ENCODE results near the gene GPX2.

GPX2 gene

DNA sequence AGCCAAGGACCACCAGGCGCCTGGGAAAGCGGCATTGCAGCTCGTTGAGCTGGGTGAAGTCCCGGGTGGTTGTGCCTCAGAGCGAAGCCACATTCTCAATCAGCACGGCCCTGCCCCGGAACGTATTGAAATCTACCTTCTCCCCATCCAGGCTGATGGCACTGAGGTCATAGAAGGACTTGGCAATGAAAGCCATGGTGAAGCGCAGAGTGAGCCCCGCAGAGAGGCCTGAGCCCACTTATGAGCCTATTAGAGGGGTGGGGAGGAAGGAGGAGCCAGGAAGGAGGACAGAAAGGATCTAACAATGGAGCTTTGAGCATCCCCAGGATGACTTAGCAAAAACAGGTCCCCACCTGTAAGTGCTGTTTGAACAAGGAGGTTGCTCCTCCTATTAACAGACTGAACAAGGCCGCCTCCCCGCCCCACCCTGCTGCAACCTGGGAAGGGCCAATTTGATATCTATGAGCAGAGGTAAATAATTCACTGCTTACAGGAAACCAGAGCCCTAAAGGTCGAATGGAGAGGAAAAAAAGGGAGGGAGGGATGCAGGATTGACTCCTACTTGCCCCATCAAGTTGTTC lies at the start of gene GPX2:
TSS of gene GPX2 (minus strand) at position 215 of the 581 bp plus-strand sequence. CDS start at position 196, 19 bp downstream.
- peak; percentile 97 for DNase-seq

DNA sequence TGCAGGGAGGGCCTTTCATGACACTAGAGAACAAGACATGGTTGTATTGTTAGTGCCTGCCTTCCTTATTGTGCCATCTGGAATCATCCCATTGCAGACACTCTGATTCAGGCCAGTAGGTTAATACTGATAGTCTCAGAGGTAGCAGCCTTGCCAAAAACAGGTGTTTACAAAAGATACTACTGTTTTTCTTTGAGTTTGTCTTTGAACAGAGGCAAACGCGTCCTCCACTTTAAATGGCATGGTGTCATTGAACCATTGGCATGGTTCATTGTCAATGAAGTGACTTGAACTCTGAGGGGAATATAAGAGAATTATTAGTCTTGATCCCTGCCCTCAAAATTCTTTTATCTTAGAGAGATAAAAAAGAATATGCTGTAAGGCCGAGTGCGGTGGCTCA lies 48.4 kb upstream of the GPX2 start:
- DNase-seq: no peak

DNA sequence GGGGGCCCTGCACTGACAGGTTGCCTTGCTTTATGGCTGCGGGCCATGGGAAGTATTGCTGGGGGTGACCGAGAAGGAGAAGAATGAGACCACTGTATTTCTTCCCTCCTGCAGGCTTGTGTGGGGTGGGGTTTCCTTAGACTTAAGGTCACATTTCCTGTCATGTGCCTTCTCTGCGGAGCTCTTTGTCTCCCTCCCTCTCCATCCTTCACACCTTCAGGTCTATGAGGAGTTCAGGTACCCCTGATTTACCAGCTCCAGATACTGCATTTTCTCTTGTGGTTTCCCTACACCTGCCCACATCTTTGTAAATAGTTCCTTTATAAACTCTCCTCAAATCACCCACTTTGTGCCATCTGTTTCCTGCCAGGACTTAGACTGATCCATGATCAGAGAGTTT lies 47.8 kb upstream of the GPX2 start:
- no peak for DNase-seq

DNA sequence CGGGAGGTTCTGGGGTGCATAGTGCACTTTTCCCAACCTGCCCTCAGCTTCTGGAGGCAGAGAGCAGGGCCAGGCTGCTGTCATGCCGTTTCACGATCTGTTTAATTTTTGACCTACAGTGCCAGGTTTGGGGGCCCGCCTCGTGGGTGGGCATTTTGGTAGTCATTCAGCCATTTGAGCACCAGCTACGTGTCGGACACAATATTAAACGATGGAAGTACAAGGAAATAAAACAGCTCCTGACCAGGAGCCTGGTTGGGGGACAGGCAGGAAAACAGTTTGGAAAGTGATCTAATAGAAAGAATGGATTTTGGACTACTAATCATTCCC lies 44.9 kb upstream of the GPX2 start:
- DNase-seq: no peak

DNA sequence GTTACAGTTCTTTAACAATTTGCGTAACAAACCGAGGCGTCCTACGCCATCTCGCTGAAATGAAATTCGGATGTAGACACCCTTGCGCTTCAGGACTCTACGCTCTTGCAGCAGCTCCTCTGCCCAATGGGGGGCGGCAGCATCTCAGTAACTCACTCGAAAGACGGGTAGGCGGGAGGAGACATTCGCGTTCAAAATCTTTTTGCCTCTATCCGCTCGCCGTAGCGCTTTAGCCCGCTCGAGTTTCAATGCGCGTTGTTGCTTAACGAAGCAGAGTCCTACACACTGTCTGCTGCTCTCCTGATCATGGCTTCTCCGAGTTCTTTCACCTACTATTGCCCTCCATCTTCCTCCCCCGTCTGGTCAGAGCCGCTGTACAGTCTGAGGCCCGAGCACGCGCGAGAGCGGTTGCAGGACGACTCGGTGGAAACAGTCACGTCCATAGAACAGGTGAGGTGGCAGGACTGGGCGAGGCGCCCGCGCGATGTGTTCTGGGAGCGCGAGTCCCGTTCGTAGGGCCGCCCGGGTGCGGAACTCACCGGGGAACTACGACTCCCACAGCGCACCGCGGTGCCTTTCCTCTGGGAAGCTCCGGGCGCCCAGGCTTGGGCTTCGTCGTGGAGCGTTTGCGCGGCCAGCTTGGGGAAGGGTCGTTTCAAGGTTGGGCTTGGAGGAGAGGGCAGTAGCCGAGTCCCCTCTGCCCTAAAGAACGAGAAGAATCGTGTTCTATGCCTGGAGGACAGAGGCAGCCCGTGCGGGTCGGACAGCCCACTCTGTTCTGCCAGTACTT lies 44.3 kb upstream of the GPX2 start, which contains the start of gene FNTB:
TSS of gene FNTB (plus strand) at position 248 of the 790 bp plus-strand sequence. CDS start at position 307, 59 bp downstream.
- DNase-seq: peak; percentile 95

DNA sequence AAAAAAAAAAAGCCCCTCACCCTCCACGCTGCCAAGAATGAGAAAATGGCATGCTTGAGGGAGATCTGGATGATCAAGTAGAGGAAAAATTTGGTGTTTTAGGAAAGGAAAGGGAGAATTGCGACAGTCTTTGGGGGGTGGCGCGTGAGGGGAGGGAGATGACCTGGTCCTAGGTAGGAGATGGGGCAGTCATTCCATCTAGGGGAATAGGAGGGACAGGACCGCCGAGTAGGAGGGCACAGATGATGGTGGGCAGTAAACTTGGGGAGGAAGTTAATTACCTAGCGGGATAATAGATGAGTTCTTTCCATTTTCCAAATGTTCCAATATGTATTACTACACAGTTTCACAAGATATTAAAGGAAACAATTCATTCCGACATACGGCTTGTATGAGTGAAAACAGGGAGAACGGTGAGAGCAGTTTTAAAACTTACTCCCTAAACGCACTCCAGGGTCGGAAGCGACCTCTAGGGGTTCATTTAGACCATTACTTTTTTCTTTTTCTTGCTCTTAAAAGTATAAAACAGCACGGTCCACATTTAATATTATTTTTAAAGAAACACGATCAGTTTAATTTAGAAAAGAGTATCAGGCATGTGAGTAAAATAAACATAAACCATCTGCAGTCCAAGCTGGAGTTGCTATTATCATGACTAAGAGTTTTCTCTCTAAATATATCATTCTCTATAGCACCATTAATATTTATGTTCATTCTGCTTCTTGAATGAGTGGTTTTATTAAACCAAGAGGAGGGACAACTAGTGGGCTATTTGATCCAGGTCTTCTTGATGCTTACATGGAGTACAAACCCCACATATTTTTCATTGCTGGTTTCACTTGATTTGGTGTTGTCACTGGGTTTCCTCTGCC lies 41.1 kb upstream of the GPX2 start:
- peak; percentile 55 for DNase-seq

GRCh38 chr14:64979336-64980074 lies 37.0 kb upstream of the GPX2 start:
- no peak for DNase-seq

DNA sequence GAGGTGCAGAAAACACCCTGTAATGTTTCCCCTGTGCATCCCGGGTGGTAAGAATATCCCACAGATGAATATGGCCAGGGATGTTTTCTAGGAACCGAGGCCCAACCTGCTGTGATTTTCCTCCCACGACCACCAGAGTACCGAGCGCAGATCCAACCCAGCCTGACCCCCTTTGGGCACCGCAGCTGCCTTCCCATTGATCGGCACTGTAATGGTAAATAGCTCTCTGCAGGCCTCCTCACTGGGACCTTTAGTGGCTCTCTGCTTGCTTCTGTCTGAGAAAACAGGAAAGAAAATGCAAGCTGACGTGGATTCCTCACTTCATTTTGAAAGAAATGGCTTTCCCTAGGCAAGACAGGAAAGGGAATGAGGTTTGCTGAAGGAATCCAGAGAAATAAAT lies 32.0 kb upstream of the GPX2 start:
- DNase-seq: no peak

DNA sequence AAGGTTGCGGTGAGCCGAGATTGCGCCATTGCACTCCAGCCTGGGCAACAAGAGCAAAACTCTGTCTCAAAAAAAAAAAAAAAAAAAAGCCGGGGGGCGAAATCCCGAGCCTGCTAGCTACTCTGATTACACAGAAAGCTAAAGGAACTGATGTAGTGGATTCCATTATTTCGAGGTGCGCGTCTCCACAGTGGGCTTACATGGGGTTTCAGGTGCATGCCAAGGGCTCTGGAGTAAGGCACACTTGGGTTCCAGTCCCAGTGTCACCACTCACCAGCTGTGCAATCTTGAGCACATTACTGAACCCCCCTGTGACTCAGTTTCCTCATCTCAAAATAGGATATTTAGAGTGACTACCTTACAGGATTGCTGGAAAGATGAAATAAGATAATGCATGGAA lies 31.3 kb upstream of the GPX2 start:
- no peak for DNase-seq

DNA sequence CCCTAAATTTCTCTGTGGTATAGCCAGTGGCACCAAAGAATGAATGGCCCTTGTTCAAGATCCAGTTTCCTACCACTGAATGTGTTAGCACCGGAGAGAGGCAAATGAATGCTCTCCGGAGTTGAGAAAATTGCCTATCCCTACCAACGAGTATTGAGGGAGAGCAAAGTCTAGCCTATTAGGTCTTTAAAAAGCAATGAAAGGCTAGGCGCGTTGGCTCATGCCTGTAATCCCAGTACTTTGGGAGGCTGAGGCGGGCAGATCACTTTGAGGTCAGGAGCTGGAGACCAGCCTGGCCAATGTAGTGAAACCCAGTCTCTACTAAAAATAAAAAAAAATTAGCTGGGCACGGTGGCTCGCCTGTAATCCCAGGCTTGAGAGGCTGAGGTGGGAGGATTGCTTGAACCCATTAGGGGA lies 30.5 kb upstream of the GPX2 start:
- DNase-seq: no peak

GRCh38 chr14:64971943-64972791 lies 29.6 kb upstream of the GPX2 start, which contains the start of gene RAB15:
TSS of gene RAB15 (minus strand) at chr14:64972336. CDS start at chr14:64972076, 260 bp downstream.
- no peak for DNase-seq

GRCh38 chr14:64971491-64971942 lies 29.0 kb upstream of the GPX2 start:
- no peak for DNase-seq

DNA sequence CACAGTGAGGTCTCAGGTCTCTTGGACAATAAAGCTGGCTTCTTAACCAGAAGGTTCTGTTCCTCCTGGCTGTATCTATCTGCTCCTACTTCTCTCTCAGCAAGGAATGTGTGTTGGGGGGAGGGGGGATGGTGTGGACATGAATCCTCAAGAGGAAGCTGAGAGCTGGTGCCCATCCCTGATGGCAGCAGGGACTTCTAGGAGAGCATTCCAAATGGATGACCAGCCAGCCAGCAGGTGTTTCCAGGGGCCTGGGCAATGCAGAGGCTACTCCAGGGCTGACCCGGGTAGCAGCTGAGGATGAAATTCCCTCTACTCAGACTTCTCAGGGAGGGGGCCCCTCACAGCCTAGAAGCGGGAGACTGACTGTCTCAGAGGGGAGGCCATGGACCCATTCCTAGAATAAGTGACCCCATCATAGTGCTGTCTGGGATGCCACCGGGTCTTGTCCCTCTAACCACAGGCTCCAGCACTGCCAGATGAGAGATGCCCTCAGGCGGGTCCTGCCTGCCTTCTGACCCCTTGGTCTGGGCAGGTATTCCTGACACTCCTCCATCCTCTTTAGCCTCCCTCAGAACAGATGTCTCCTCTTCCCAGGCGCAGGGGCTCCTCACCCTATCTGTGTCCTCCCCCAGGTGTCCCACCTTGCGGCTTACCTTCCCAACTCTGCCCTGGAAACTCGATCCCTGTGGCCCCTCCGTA lies 28.4 kb upstream of the GPX2 start:
- DNase-seq: no peak

GRCh38 chr14:64970041-64970440 lies 27.5 kb upstream of the GPX2 start:
- DNase-seq: no peak

DNA sequence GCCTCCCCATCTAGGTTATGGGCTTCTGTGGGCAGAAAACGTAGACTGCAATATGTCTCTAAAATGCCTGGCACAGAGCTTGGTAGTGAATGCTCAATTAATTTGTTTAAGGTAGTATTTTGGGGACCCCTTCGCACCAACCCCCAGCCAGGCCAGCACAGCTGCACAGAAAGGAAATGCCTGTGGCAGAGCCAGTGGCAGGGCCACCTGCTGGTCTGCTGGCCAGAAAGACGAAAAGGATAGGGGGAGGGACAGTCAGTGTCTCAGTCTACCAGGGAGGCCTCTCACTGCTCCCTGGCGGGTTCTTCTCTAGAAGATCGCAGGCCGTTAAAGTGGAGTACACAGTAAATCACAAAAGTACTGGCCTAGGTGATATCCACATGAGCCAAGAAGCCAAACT lies 26.1 kb upstream of the GPX2 start:
- no peak for DNase-seq

- DNase-seq: no peak
These were observed 25.6 kb upstream of the GPX2 start for GRCh38 chr14:64968167-64968566.

DNA sequence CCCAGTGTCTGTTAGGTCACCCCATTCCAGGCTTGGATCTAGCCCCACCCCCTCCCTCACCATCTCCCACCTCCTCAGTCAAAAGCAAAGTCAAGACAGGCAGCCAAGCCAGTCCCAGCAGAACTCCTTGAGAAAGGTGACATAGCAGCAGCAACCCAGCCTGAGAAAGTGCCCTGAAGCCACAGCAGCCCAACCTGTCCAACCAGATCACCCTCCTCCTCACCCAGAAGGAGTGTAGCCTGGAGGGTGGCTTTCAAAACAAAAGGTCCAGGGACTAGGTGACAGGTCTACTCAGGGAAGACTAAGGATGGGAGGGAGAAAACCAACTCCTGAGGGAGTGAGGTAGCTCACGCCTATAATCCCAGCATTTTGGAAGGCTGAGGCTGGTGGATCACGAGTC lies 24.4 kb upstream of the GPX2 start:
- no peak for DNase-seq

- DNase-seq: no peak
These were observed 22.9 kb upstream of the GPX2 start for GRCh38 chr14:64965356-64966000.

- DNase-seq: no peak
These were observed 21.1 kb upstream of the GPX2 start for GRCh38 chr14:64963611-64964010.

GRCh38 chr14:64960762-64961276 lies 18.3 kb upstream of the GPX2 start:
- DNase-seq: no peak

Data from NCI-H748 treated with DMSO at 0.1 percent for 48 hours (cell line).